Calu3 (cell line): ENCODE results near the gene RNF168. TPM values are rescaled to one million over a fixed set of nuclear protein-coding genes. Genes with fewer than 3 reads are reported as not detected.
A peak's percentile ranks its signal among the peaks of the same experiment; 100 is the strongest.

Experiments
- BruUV-seq: library from RNA; stranded (reverse); fragments of 400-500 nt; replicated peaks from 2 replicates; lab custom pipeline; 2021; lab: Mats Ljungman, UMichigan
- CTCF ChIA-PET: fragments of 300-600 bp; sonication (Branson Sonifier 250); formaldehyde crosslinking; loops from one replicate; lab custom pipeline; 2022; ENCODE audit warnings: antibody characterized with exemption; lab: Charles Lee
- DNase-seq: peaks from one replicate; pipeline ENCODE4 v3.0.0; 2022
- H3K27ac Mint-ChIP-seq: one replicate; pipeline ENCODE4 v1.8.0; 2022; ENCODE audit warnings: mixed read lengths; ENCODE audit not compliant: unreplicated experiment
- H3K27me3 Mint-ChIP-seq: one replicate; pipeline ENCODE4 v1.8.0; 2022; ENCODE audit warnings: mixed read lengths; ENCODE audit not compliant: unreplicated experiment
- H3K36me3 Mint-ChIP-seq: one replicate; pipeline ENCODE4 v1.8.0; 2022; ENCODE audit warnings: mild to moderate bottlenecking, moderate library complexity, mixed read lengths; ENCODE audit not compliant: insufficient read depth, unreplicated experiment
- H3K4me1 Mint-ChIP-seq: one replicate; pipeline ENCODE4 v1.8.0; 2022; ENCODE audit warnings: mild to moderate bottlenecking, low read depth, mixed read lengths; ENCODE audit not compliant: unreplicated experiment
- H3K4me3 Mint-ChIP-seq: one replicate; pipeline ENCODE4 v1.8.0; 2022; ENCODE audit warnings: mild to moderate bottlenecking, low read depth, moderate library complexity, mixed read lengths; ENCODE audit not compliant: unreplicated experiment
- H3K9me3 Mint-ChIP-seq: one replicate; pipeline ENCODE4 v1.8.0; 2022; ENCODE audit warnings: low read depth, mixed read lengths; ENCODE audit not compliant: unreplicated experiment
- intact Hi-C: fragments of 100-400 bp; cut with micrococcal nuclease; formaldehyde crosslinking; loops from one replicate; pipeline ENCODE4 v1.10.0; 2022; ENCODE audit not compliant: unreplicated experiment
- total RNA-seq: library from RNA; stranded (reverse); gene quantifications from 2 replicates; pipeline ENCODE4 v1.2.3, GENCODE V29; 2022
- TF ChIP-seq, protein P1 (sequence below): fragments of 200-600 bp; IDR thresholded peaks from one replicate; pipeline ENCODE4 v1.8.0; 2022; ENCODE audit warnings: antibody characterized with exemption; ENCODE audit not compliant: unreplicated experiment

RNF168 gene
- total RNA-seq, 1 experiment from 2014 or later = 29.2 TPM

- no peak overlapping the region for H3K27ac Mint-ChIP-seq
- peaks cover 8% of the 10 kb centered on the region for H3K4me1 Mint-ChIP-seq
- TF ChIP-seq, protein P1, sequence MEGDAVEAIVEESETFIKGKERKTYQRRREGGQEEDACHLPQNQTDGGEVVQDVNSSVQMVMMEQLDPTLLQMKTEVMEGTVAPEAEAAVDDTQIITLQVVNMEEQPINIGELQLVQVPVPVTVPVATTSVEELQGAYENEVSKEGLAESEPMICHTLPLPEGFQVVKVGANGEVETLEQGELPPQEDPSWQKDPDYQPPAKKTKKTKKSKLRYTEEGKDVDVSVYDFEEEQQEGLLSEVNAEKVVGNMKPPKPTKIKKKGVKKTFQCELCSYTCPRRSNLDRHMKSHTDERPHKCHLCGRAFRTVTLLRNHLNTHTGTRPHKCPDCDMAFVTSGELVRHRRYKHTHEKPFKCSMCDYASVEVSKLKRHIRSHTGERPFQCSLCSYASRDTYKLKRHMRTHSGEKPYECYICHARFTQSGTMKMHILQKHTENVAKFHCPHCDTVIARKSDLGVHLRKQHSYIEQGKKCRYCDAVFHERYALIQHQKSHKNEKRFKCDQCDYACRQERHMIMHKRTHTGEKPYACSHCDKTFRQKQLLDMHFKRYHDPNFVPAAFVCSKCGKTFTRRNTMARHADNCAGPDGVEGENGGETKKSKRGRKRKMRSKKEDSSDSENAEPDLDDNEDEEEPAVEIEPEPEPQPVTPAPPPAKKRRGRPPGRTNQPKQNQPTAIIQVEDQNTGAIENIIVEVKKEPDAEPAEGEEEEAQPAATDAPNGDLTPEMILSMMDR = no peak
- BruUV-seq = no TSS peak
- H3K9me3 Mint-ChIP-seq = no peaks in the 10 kb centered on the region
- H3K27me3 Mint-ChIP-seq = no peaks in the 10 kb centered on the region
- no peak overlapping the region for H3K4me3 Mint-ChIP-seq
- DNase-seq = no peak
- CTCF ChIA-PET = interaction anchor here (0.7 kb wide), 1 partner anchor 92 kb away, joined by 3 read pairs; no protein-coding TSS in a partner anchor
- intact Hi-C loops = no loop called here
- peaks cover 20% of the 10 kb centered on the region for H3K36me3 Mint-ChIP-seq
Observed at GRCh38 chr3:196493292-196493691, 10.3 kb downstream of the RNF168 start.

DNA sequence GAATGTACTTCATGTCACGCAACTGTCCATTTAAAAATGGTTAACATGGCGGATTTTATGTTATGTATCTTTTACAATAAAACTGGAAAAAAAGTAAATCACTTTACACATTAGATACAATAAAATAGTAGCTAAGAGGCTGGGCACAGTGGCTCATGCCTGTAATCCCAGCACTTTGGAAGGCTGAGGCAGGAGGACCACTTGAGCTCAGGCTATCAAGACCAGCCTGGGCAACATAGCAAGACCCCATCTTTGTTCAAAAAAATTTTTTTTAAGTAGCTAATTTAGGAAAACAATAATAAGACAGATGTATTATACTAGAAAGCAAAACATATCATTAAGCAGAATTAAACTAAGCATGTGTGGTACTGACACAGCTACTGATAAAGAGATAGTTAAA lies 11.5 kb downstream of the RNF168 start:
- no peak for DNase-seq
- Mint-ChIP-seq H3K4me1 (peaks cover 8% of the 10 kb centered on the region), H3K9me3 (no peaks in the 10 kb centered on the region), H3K4me3 (no peak overlapping the region), H3K36me3 (peaks cover 21% of the 10 kb centered on the region), H3K27me3 (no peaks in the 10 kb centered on the region), H3K27ac (peak overlapping the region; percentile 34)
- BruUV-seq = no TSS peak
- CTCF ChIA-PET = no interaction called here
- intact Hi-C loops = no loop called here
- TF ChIP-seq, protein P1 = no peak

DNA sequence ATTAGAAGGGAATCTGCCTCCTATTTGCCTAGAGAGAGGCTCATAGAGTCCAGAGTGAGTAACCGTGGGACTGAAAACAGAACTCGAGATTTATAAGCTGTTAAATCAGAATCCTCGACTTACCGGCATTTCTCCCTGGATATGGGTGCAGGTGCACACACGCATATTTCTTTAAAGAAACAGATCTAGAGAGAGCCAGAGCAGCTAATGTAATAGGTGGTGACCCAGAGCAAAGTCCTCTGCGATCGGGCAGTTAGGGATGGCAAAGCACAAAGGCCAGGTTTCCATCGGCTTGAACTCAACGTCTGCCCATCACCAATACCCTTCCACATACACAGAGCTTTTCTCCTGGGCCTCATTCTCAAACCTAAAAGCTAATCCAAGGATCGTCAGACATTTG lies 13.8 kb downstream of the RNF168 start:
- CTCF ChIA-PET = interaction anchor here (0.7 to 1.3 kb wide), 2 partner anchors 11 to 39 kb away, joined by 3 to 4 read pairs; no protein-coding TSS in a partner anchor
- H3K36me3 Mint-ChIP-seq = peaks cover 28% of the 10 kb centered on the region
- no TSS peak for BruUV-seq
- peaks cover 8% of the 10 kb centered on the region for H3K4me1 Mint-ChIP-seq
- H3K4me3 Mint-ChIP-seq = no peak overlapping the region
- DNase-seq = no peak
- intact Hi-C loops = no loop called here
- H3K27ac Mint-ChIP-seq = no peak overlapping the region
- no peaks in the 10 kb centered on the region for H3K27me3 Mint-ChIP-seq
- no peaks in the 10 kb centered on the region for H3K9me3 Mint-ChIP-seq
- TF ChIP-seq, protein P1 = no peak

GRCh38 chr3:196486263-196486662 lies 17.3 kb downstream of the RNF168 start:
- Mint-ChIP-seq H3K27ac (no peak overlapping the region), H3K36me3 (peaks cover 49% of the 10 kb centered on the region), H3K4me1 (no peaks in the 10 kb centered on the region), H3K27me3 (no peaks in the 10 kb centered on the region), H3K4me3 (no peak overlapping the region), H3K9me3 (no peaks in the 10 kb centered on the region)
- DNase-seq = peak; percentile 40
- no TSS peak for BruUV-seq
- intact Hi-C loops = loop anchor here (2.0 kb wide), 1 partner anchor 17 kb away; the partner anchor contains the start of gene RNF168
- TF ChIP-seq, protein P1 = no peak
- CTCF ChIA-PET = interaction anchor here (1.5 kb wide), 1 partner anchor 36 kb away, joined by 7 read pairs; no protein-coding TSS in a partner anchor
